Activated CD8-positive, alpha-beta memory T cell treated with anti-CD3 and anti-CD28 coated beads for 36 hours (primary cell): ENCODE measurements around the gene DPYSL4. TPM values are rescaled to one million over a fixed set of nuclear protein-coding genes. Genes with fewer than 3 reads are reported as not detected.
"Not testable (repeated sequence)": the region's sequence is repeated elsewhere in the genome, so short reads cannot be mapped to it uniquely, and the experiment has no call there.

Experiments used
- CTCF ChIA-PET: fragments of 350-600 bp; sonication (Branson Sonifier 250); formaldehyde crosslinking; loops from one replicate; lab custom pipeline; 2021; ENCODE audit warnings: antibody characterized with exemption; lab: Charles Lee
- POLR2A ChIA-PET: fragments of 350-600 bp; sonication (Branson Sonifier 250); formaldehyde crosslinking; loops from one replicate; lab custom pipeline; 2021; ENCODE audit warnings: antibody characterized with exemption; lab: Charles Lee
- total RNA-seq, 2 experiments: library from RNA; stranded (reverse); gene quantifications; one replicate each; pipeline ENCODE4 v1.2.3, GENCODE V29; 2021

The DPYSL4 gene
- total RNA-seq, 2 experiments from 2014 or later, result 10.1 to 10.2 TPM

- CTCF ChIA-PET, POLR2A ChIA-PET: not testable (repeated sequence)
Observed at GRCh38 chr10:132160834-132161622, 25.7 kb upstream of the DPYSL4 start.

- ChIA-PET CTCF (no interaction called here), POLR2A (no interaction called here)
Observed at GRCh38 chr10:132162021-132162531, 24.7 kb upstream of the DPYSL4 start.

- CTCF ChIA-PET, result no interaction called here
- POLR2A ChIA-PET, result no interaction called here
Observed at GRCh38 chr10:132162590-132163277, 24.0 kb upstream of the DPYSL4 start.

GRCh38 chr10:132163278-132163765 is 23.4 kb upstream of the DPYSL4 start:
- POLR2A ChIA-PET, result no interaction called here

GRCh38 chr10:132163826-132164515 is 22.8 kb upstream of the DPYSL4 start:
- ChIA-PET POLR2A (interaction anchor here (0.6 kb wide), 1 partner anchor 183 kb away, joined by 4 read pairs; no protein-coding TSS in a partner anchor), CTCF (no interaction called here)

More at GRCh38 chr10:132163278-132163765, 23.4 kb upstream of the DPYSL4 start:
- CTCF ChIA-PET, result no interaction called here

- POLR2A ChIA-PET, result interaction anchor here (0.6 kb wide), 1 partner anchor 184 kb away, joined by 4 read pairs; no protein-coding TSS in a partner anchor
- CTCF ChIA-PET, result no interaction called here
Observed at GRCh38 chr10:132164761-132165278, 21.9 kb upstream of the DPYSL4 start.

GRCh38 chr10:132165416-132165980 is 21.2 kb upstream of the DPYSL4 start:
- ChIA-PET CTCF (no interaction called here), POLR2A (no interaction called here)

- ChIA-PET POLR2A (no interaction called here), CTCF (no interaction called here)
Observed at GRCh38 chr10:132166216-132166950, 20.4 kb upstream of the DPYSL4 start.

- ChIA-PET POLR2A (no interaction called here), CTCF (interaction anchor here (1.2 kb wide), 1 partner anchor 26 kb away, joined by 3 read pairs; no protein-coding TSS in a partner anchor)
Observed at GRCh38 chr10:132167041-132167674, 19.6 kb upstream of the DPYSL4 start.

- ChIA-PET CTCF (interaction anchor here (1.2 kb wide), 1 partner anchor 25 kb away, joined by 3 read pairs; no protein-coding TSS in a partner anchor), POLR2A (no interaction called here)
Observed at GRCh38 chr10:132167976-132168375, 18.8 kb upstream of the DPYSL4 start.

- POLR2A ChIA-PET, result no interaction called here
- CTCF ChIA-PET, result interaction anchor here (1.2 kb wide), 1 partner anchor 24 kb away, joined by 3 read pairs; no protein-coding TSS in a partner anchor
Observed at GRCh38 chr10:132168571-132169030, 18.1 kb upstream of the DPYSL4 start.

GRCh38 chr10:132169031-132169765 is 17.6 kb upstream of the DPYSL4 start:
- CTCF ChIA-PET, result no interaction called here
- POLR2A ChIA-PET, result no interaction called here

- CTCF ChIA-PET, result no interaction called here
- POLR2A ChIA-PET, result no interaction called here
Observed at GRCh38 chr10:132169766-132170560, 16.8 kb upstream of the DPYSL4 start.

- POLR2A ChIA-PET, result no interaction called here
- CTCF ChIA-PET, result no interaction called here
Observed at GRCh38 chr10:132170561-132171361, 16.0 kb upstream of the DPYSL4 start.
